CD8-positive, alpha-beta memory T cell (primary cell): ENCODE data around the gene SMAD7. TPM values are rescaled to one million over a fixed set of nuclear protein-coding genes. Genes with fewer than 3 reads are reported as not detected.

Source experiments
- CTCF ChIA-PET: fragments of 350-600 bp; sonication (Branson Sonifier 250); formaldehyde crosslinking; loops from one replicate; lab custom pipeline; 2021; ENCODE audit warnings: antibody characterized with exemption; lab: Charles Lee
- POLR2A ChIA-PET: fragments of 350-600 bp; sonication (Branson Sonifier 250); formaldehyde crosslinking; loops from one replicate; lab custom pipeline; 2021; ENCODE audit warnings: antibody characterized with exemption; lab: Charles Lee
- DNase-seq, 5 donors: peaks; one replicate each; pipeline versions ENCODE4 v3.0.0 to v3.0.0-alpha.2; 2020 to 2022; ENCODE audit warnings: mixed read lengths in 1 of 5
- H3K27ac ChIP-seq: one replicate; pipeline ENCODE4 v1.7.0; 2013; ENCODE audit warnings: low read depth, mild to moderate bottlenecking, low read length, moderate library complexity
- H3K27me3 ChIP-seq: 2 replicates; pipeline ENCODE4 v1.7.0; 2013; ENCODE audit warnings: low read length, mild to moderate bottlenecking; ENCODE audit not compliant: insufficient read depth, poor library complexity, severe bottlenecking
- H3K36me3 ChIP-seq: 2 replicates; pipeline ENCODE4 v1.7.0; 2013; ENCODE audit warnings: mild to moderate bottlenecking, low read length, moderate library complexity; ENCODE audit not compliant: insufficient read depth
- H3K4me1 ChIP-seq: 2 replicates; pipeline ENCODE4 v1.7.0; 2013; ENCODE audit warnings: mild to moderate bottlenecking, low read length, moderate library complexity; ENCODE audit not compliant: insufficient read depth
- H3K4me3 ChIP-seq: 2 replicates; pipeline ENCODE4 v1.7.0; 2013; ENCODE audit warnings: mild to moderate bottlenecking, low read length
- H3K9me3 ChIP-seq: 2 replicates; pipeline ENCODE4 v1.7.0; 2013; ENCODE audit warnings: mild to moderate bottlenecking, low read length
- H3K27ac Mint-ChIP-seq, 8 donors: one replicate each; pipeline ENCODE4 v1.8.0; 2020 to 2021; ENCODE audit warnings: mixed read lengths in 8 of 8, mild to moderate bottlenecking in 6 of 8, inconsistent platforms in 3 of 8, moderate library complexity in 3 of 8
- H3K27me3 Mint-ChIP-seq, 2 donors: one replicate each; pipeline ENCODE4 v1.8.0; 2020 to 2021; ENCODE audit warnings: mixed read lengths in 2 of 2, mild to moderate bottlenecking in 1 of 2, moderate library complexity in 1 of 2
- H3K36me3 Mint-ChIP-seq, 3 donors: one replicate each; pipeline ENCODE4 v1.8.0; 2020 to 2021; ENCODE audit warnings: mixed read lengths in 3 of 3, inconsistent platforms in 1 of 3, mild to moderate bottlenecking in 1 of 3
- H3K4me1 Mint-ChIP-seq, 3 donors: one replicate each; pipeline ENCODE4 v1.8.0; 2020 to 2021; ENCODE audit warnings: mixed read lengths in 3 of 3, inconsistent platforms in 1 of 3, mild to moderate bottlenecking in 1 of 3
- H3K4me3 Mint-ChIP-seq, 7 donors: one replicate each; pipeline ENCODE4 v1.8.0; 2020 to 2021; ENCODE audit warnings: mixed read lengths in 7 of 7, mild to moderate bottlenecking in 6 of 7, moderate library complexity in 4 of 7, inconsistent platforms in 2 of 7
- H3K9me3 Mint-ChIP-seq, 5 donors: one replicate each; pipeline ENCODE4 v1.8.0; 2020 to 2022; ENCODE audit warnings: mixed read lengths in 5 of 5, mild to moderate bottlenecking in 3 of 5, moderate library complexity in 2 of 5, inconsistent platforms in 1 of 5
- polyA plus RNA-seq: library from polyadenylated mRNA; unstranded; fragments of 300-500 nt; fragmentation: Illumina TruSeq; gene quantifications from one replicate; pipeline ENCODE4 v1.2.3, GENCODE V29; 2021
- total RNA-seq, 2 experiments: library from RNA; stranded (reverse); gene quantifications; one replicate each; pipeline ENCODE4 v1.2.3, GENCODE V29; 2021

Gene SMAD7
- total and polyA plus RNA-seq, 3 experiments from 2014 or later, result 7.0 to 23.3 (median 23.3) TPM

- Mint-ChIP-seq H3K27me3 (peaks cover 0 to 4% of the 10 kb centered on the region in 2 donors), H3K4me1 (peaks cover 77 to 92% (median 83%) of the 10 kb centered on the region in 3 donors), H3K4me3 (peak overlapping the region; percentile 59 to 86 (median 78)), H3K36me3 (peaks cover 4 to 51% (median 11%) of the 10 kb centered on the region in 3 donors), H3K9me3 (peaks cover 0 to 2% (median 0%) of the 10 kb centered on the region in 5 donors), H3K27ac (peak overlapping the region; percentile 42 to 96 (median 87))
- CTCF ChIA-PET, result interaction anchor here (0.9 to 2.5 kb wide), 4 partner anchors 15 to 73 kb away, joined by 3 to 6 read pairs (median 3); no protein-coding TSS in a partner anchor
- DNase-seq, result peak in 1 of 5 donors; percentile 43
- no peaks in the 10 kb centered on the region for H3K27me3 ChIP-seq
- H3K36me3 ChIP-seq, result no peaks in the 10 kb centered on the region
- no peaks in the 10 kb centered on the region for H3K9me3 ChIP-seq
- peak overlapping the region; percentile 3 for H3K27ac ChIP-seq
- H3K4me3 ChIP-seq, result no peak overlapping the region
- POLR2A ChIA-PET, result interaction anchor here (0.7 to 0.9 kb wide), 2 partner anchors 25 to 140 kb away, joined by 3 to 4 read pairs; no protein-coding TSS in a partner anchor
- peaks cover 67% of the 10 kb centered on the region for H3K4me1 ChIP-seq
These were observed 25.9 kb downstream of the SMAD7 start for GRCh38 chr18:48924630-48925490.

GRCh38 chr18:48923746-48924629 lies 26.8 kb downstream of the SMAD7 start:
- ChIA-PET CTCF (interaction anchor here (0.9 to 2.5 kb wide), 5 partner anchors 15 to 146 kb away, joined by 3 to 6 read pairs (median 3); no protein-coding TSS in a partner anchor), POLR2A (interaction anchor here (0.7 to 0.9 kb wide), 2 partner anchors 26 to 139 kb away, joined by 3 to 4 read pairs; no protein-coding TSS in a partner anchor)
- no peak overlapping the region for H3K4me3 ChIP-seq
- H3K27ac ChIP-seq, result peak overlapping the region; percentile 38
- Mint-ChIP-seq H3K4me3 (peak overlapping the region; percentile 69 to 86 (median 78)), H3K27me3 (peaks cover 0 to 2% of the 10 kb centered on the region in 2 donors), H3K9me3 (peaks cover 0 to 2% (median 0%) of the 10 kb centered on the region in 5 donors), H3K4me1 (peaks cover 72 to 87% (median 78%) of the 10 kb centered on the region in 3 donors), H3K27ac (peak overlapping the region; percentile 44 to 90 (median 85)), H3K36me3 (peaks cover 4 to 55% (median 13%) of the 10 kb centered on the region in 3 donors)
- H3K9me3 ChIP-seq, result no peaks in the 10 kb centered on the region
- H3K36me3 ChIP-seq, result peaks cover 3% of the 10 kb centered on the region
- no peaks in the 10 kb centered on the region for H3K27me3 ChIP-seq
- DNase-seq, result peak in 1 of 5 donors; percentile 50
- H3K4me1 ChIP-seq, result peaks cover 59% of the 10 kb centered on the region

DNA sequence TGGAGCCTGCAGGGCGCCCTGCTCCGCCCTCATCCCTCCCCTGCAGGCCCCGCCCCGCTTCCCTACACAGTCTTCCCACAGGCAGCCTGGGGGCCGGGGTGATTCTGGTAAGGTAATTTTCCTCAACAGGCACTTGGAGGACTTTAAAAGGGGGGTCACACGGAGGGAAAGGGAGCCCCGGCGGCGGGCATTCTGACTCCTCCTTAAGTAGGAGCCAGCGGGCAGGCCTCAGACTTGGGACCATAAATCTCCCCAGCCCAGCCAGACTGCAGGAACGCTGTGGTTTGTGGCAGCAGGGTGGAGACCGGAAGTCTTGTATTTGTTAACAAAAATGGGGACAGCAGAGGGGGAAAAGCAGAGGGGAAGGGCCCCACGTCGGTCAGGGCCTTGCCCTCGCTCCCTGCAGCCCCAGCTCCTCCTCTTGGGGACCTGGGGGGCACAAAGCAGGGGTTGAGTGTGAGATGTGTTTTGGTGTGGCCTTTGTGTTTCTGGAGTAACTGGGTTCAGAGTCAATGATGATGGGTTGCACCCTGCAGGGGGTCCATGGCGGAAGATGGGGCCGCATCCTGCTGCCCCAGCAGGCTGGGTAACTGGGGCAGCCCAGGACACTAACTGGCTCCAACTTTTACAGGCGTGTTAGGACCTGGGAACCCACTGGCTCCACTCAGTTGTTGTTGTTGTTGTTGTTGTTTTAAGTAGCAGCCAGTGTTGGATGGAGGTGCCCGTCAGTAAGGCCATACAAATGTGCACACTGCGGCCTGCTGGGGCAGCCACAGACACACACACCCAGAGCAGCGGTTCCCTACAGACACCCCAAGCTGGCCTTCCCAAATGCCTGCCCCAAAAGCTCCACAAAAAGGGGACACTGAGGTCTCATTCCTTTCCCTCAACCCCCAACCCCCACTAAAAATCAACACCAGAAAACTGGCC lies 27.7 kb downstream of the SMAD7 start:
- Mint-ChIP-seq H3K4me1 (peaks cover 63 to 80% (median 69%) of the 10 kb centered on the region in 3 donors), H3K27ac (peak overlapping the region; percentile 33 to 94 (median 88)), H3K9me3 (peaks cover 0 to 2% (median 0%) of the 10 kb centered on the region in 5 donors), H3K4me3 (peak overlapping the region; percentile 69 to 86 (median 80)), H3K36me3 (peaks cover 4 to 55% (median 13%) of the 10 kb centered on the region in 3 donors), H3K27me3 (no peaks in the 10 kb centered on the region)
- Histone ChIP-seq H3K27me3 (no peaks in the 10 kb centered on the region), H3K9me3 (no peaks in the 10 kb centered on the region), H3K36me3 (peaks cover 3% of the 10 kb centered on the region), H3K4me1 (peaks cover 49% of the 10 kb centered on the region), H3K27ac (peak overlapping the region; percentile 38), H3K4me3 (peak overlapping the region; percentile 17)
- POLR2A ChIA-PET, result no interaction called here
- CTCF ChIA-PET, result interaction anchor here (0.8 to 1.6 kb wide), 4 partner anchors 18 to 146 kb away, joined by 3 to 4 read pairs (median 3); no protein-coding TSS in a partner anchor
- peak in 2 of 5 donors; percentile 30 to 49 for DNase-seq

- Histone ChIP-seq H3K9me3 (no peaks in the 10 kb centered on the region), H3K4me3 (peak overlapping the region; percentile 17), H3K36me3 (peaks cover 3% of the 10 kb centered on the region), H3K27ac (no peak overlapping the region), H3K27me3 (no peaks in the 10 kb centered on the region), H3K4me1 (peaks cover 42% of the 10 kb centered on the region)
- Mint-ChIP-seq H3K4me1 (peaks cover 56 to 79% (median 61%) of the 10 kb centered on the region in 3 donors), H3K27ac (peak overlapping the region in 7 of 8 donors; percentile 15 to 94 (median 85)), H3K27me3 (no peaks in the 10 kb centered on the region), H3K36me3 (peaks cover 4 to 53% (median 13%) of the 10 kb centered on the region in 3 donors), H3K9me3 (peaks cover 0 to 2% (median 0%) of the 10 kb centered on the region in 5 donors), H3K4me3 (peak overlapping the region; percentile 61 to 86 (median 78))
- peak in 1 of 5 donors; percentile 21 for DNase-seq
- CTCF ChIA-PET, result interaction anchor here (0.8 to 1.6 kb wide), 4 partner anchors 9 to 145 kb away, joined by 3 to 4 read pairs (median 4); no protein-coding TSS in a partner anchor
- POLR2A ChIA-PET, result no interaction called here
These were observed 28.5 kb downstream of the SMAD7 start for GRCh38 chr18:48922226-48922800.

- peak overlapping the region in 3 of 7 donors; percentile 38 to 69 (median 41) for H3K4me3 Mint-ChIP-seq
- peaks cover 4 to 47% (median 13%) of the 10 kb centered on the region in 3 donors for H3K36me3 Mint-ChIP-seq
- H3K9me3 Mint-ChIP-seq, result peaks cover 0 to 2% (median 0%) of the 10 kb centered on the region in 5 donors
- H3K4me1 ChIP-seq, result peaks cover 35% of the 10 kb centered on the region
- peak overlapping the region in 3 of 8 donors; percentile 15 to 88 (median 17) for H3K27ac Mint-ChIP-seq
- no peaks in the 10 kb centered on the region for H3K27me3 ChIP-seq
- peak in 1 of 5 donors; percentile 44 for DNase-seq
- H3K27ac ChIP-seq, result no peak overlapping the region
- no peaks in the 10 kb centered on the region for H3K27me3 Mint-ChIP-seq
- peaks cover 3% of the 10 kb centered on the region for H3K36me3 ChIP-seq
- no peaks in the 10 kb centered on the region for H3K9me3 ChIP-seq
- no peak overlapping the region for H3K4me3 ChIP-seq
- peaks cover 48 to 72% (median 54%) of the 10 kb centered on the region in 3 donors for H3K4me1 Mint-ChIP-seq
- POLR2A ChIA-PET, result no interaction called here
- CTCF ChIA-PET, result interaction anchor here (0.8 to 1.2 kb wide), 4 partner anchors 8 to 145 kb away, joined by 3 to 4 read pairs (median 4); no protein-coding TSS in a partner anchor
These were observed 29.2 kb downstream of the SMAD7 start for GRCh38 chr18:48921305-48922225.
